Stimulated activated naive CD8-positive, alpha-beta T cell treated with anti-CD3 and anti-CD28 coated beads, Interleukin-15, Interleukin-2, amounts not matched to agents 100 ng/mL and 50 ng/mL, for 24 hours (primary cell): Measurements from ENCODE around the gene PPP1R15A.
A peak's percentile ranks its signal among the peaks of the same experiment; 100 is the strongest.
"Not testable (repeated sequence)": the region's sequence is repeated elsewhere in the genome, so short reads cannot be mapped to it uniquely, and the experiment has no call there.

Experiments
- H3K27ac Mint-ChIP-seq: one replicate; pipeline ENCODE4 v1.8.0; 2021; ENCODE audit warnings: mild to moderate bottlenecking, mixed read lengths
- H3K27me3 Mint-ChIP-seq: one replicate; pipeline ENCODE4 v1.8.0; 2021; ENCODE audit warnings: mixed read lengths
- H3K36me3 Mint-ChIP-seq: one replicate; pipeline ENCODE4 v1.8.0; 2021; ENCODE audit warnings: low read depth, mixed read lengths
- H3K4me1 Mint-ChIP-seq: one replicate; pipeline ENCODE4 v1.8.0; 2021; ENCODE audit warnings: low read depth, mixed read lengths
- H3K4me3 Mint-ChIP-seq: one replicate; pipeline ENCODE4 v1.8.0; 2021; ENCODE audit warnings: mild to moderate bottlenecking, mixed read lengths
- H3K9me3 Mint-ChIP-seq: one replicate; pipeline ENCODE4 v1.8.0; 2021; ENCODE audit warnings: mixed read lengths

Gene PPP1R15A

DNA sequence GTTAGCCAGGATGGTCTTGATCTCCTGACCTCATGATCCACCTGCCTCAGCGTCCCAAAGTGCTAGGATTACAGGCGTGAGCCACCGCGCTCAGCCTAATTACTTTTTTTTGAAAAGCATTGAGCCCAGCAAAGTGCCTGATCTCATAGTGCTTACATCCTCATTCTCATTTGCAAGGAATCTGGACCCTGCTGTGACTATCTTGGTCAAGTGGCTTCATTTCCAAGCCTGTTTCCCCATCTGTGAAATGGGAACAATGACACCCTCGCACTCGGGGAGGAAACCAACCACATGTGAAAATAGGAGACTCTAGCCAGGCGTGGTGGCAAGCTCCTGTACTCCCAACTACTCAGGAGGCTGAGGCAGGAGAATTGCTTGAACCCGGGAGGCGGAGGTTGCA lies 2.2 kb upstream of the PPP1R15A start:
- Mint-ChIP-seq H3K36me3 (peaks cover 28% of the 10 kb centered on the region), H3K27ac (no peak overlapping the region), H3K9me3 (no peaks in the 10 kb centered on the region), H3K4me1 (peaks cover 36% of the 10 kb centered on the region), H3K4me3 (no peak overlapping the region), H3K27me3 (no peaks in the 10 kb centered on the region)

DNA sequence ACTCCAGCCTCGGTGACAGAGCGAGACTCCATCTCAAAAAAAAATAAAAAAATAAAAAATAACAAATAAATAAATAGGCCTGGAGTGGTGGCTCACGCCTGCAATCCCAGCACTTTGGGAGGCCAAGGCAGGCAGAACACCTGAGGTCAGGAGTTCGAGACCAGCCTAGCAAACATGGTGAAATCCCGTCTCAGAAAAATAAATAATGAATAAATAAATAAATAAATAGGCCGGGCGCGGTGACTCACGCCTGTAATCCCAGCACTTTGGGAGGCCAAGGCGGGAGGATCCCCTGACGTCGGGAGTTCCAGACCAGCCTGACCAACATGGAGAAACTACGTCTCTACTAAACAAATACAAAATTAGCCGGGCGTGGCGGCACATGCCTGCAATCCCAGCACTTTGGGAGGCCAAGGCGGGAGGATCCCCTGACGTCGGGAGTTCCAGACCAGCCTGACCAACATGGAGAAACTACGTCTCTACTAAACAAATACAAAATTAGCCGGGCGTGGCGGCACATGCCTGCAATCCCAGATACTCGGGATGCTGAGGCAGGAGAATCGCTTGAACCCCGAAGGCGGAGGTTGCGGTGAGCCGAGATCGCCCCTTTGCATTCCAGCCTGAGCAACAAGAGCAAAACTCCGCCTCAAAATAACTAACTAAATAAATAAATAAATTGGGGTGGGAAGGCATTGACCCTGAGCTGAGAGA lies 595 bp upstream of the PPP1R15A start:
- Mint-ChIP-seq H3K27ac (peak overlapping the region; percentile 94), H3K36me3 (peaks cover 44% of the 10 kb centered on the region), H3K4me3 (peak overlapping the region; percentile 99), H3K4me1 (peaks cover 51% of the 10 kb centered on the region)
- H3K9me3 Mint-ChIP-seq, H3K27me3 Mint-ChIP-seq: not testable (repeated sequence)

DNA sequence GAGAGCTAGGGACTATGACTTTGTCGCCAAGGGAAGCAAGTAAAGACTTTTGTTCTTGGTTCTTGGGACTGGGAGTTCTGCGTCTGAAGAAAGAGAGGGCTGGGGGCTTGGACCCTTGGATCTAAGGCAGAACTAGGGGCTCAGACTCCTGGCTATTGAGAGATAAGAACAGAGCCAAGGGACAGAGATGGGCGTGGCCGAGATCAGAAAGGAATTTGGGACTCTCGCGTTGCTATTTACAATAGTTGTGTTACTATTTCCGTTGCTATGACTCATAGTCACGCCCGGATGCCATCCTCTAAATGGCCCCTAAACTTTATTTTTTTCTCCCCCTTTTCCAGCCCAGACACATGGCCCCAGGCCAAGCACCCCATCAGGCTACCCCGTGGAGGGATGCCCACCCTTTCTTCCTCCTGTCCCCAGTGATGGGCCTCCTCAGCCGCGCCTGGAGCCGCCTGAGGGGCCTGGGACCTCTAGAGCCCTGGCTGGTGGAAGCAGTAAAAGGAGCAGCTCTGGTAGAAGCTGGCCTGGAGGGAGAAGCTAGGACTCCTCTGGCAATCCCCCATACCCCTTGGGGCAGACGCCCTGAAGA lies 759 bp downstream of the PPP1R15A start:
- H3K27ac Mint-ChIP-seq = peak overlapping the region; percentile 94
- H3K27me3 Mint-ChIP-seq = no peaks in the 10 kb centered on the region
- H3K9me3 Mint-ChIP-seq = no peaks in the 10 kb centered on the region
- H3K4me3 Mint-ChIP-seq = peak overlapping the region; percentile 99
- H3K36me3 Mint-ChIP-seq = peaks cover 53% of the 10 kb centered on the region
- H3K4me1 Mint-ChIP-seq = peaks cover 59% of the 10 kb centered on the region

DNA sequence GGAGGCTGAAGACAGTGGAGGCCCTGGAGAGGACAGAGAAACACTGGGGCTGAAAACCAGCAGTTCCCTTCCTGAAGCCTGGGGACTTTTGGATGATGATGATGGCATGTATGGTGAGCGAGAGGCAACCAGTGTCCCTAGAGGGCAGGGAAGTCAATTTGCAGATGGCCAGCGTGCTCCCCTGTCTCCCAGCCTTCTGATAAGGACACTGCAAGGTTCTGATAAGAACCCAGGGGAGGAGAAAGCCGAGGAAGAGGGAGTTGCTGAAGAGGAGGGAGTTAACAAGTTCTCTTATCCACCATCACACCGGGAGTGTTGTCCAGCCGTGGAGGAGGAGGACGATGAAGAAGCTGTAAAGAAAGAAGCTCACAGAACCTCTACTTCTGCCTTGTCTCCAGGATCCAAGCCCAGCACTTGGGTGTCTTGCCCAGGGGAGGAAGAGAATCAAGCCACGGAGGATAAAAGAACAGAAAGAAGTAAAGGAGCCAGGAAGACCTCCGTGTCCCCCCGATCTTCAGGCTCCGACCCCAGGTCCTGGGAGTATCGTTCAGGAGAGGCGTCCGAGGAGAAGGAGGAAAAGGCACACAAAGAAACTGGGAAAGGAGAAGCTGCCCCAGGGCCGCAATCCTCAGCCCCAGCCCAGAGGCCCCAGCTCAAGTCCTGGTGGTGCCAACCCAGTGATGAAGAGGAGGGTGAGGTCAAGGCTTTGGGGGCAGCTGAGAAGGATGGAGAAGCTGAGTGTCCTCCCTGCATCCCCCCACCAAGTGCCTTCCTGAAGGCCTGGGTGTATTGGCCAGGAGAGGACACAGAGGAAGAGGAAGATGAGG lies 1.5 kb downstream of the PPP1R15A start:
- Mint-ChIP-seq H3K27me3 (no peaks in the 10 kb centered on the region), H3K4me1 (peaks cover 62% of the 10 kb centered on the region), H3K27ac (peak overlapping the region; percentile 94), H3K9me3 (no peaks in the 10 kb centered on the region), H3K4me3 (peak overlapping the region; percentile 99), H3K36me3 (peaks cover 60% of the 10 kb centered on the region)

DNA sequence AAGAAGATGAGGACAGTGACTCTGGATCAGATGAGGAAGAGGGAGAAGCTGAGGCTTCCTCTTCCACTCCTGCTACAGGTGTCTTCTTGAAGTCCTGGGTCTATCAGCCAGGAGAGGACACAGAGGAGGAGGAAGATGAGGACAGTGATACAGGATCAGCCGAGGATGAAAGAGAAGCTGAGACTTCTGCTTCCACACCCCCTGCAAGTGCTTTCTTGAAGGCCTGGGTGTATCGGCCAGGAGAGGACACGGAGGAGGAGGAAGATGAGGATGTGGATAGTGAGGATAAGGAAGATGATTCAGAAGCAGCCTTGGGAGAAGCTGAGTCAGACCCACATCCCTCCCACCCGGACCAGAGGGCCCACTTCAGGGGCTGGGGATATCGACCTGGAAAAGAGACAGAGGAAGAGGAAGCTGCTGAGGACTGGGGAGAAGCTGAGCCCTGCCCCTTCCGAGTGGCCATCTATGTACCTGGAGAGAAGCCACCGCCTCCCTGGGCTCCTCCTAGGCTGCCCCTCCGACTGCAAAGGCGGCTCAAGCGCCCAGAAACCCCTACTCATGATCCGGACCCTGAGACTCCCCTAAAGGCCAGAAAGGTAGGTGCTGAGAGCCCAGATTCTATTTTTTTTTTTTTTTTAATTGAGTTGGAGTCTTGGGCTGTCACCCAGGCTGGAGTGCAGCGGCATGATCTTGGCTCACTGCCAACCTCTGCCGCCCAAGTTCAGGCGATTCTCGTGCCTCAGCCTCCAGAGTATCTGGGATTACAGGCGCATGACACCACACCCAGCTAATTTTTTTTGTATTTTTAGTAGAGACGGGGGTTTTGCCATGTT lies 2.3 kb downstream of the PPP1R15A start:
- Mint-ChIP-seq H3K36me3 (peaks cover 62% of the 10 kb centered on the region), H3K27me3 (no peaks in the 10 kb centered on the region), H3K4me3 (peak overlapping the region; percentile 99), H3K4me1 (peaks cover 60% of the 10 kb centered on the region), H3K27ac (peak overlapping the region; percentile 94), H3K9me3 (no peaks in the 10 kb centered on the region)

DNA sequence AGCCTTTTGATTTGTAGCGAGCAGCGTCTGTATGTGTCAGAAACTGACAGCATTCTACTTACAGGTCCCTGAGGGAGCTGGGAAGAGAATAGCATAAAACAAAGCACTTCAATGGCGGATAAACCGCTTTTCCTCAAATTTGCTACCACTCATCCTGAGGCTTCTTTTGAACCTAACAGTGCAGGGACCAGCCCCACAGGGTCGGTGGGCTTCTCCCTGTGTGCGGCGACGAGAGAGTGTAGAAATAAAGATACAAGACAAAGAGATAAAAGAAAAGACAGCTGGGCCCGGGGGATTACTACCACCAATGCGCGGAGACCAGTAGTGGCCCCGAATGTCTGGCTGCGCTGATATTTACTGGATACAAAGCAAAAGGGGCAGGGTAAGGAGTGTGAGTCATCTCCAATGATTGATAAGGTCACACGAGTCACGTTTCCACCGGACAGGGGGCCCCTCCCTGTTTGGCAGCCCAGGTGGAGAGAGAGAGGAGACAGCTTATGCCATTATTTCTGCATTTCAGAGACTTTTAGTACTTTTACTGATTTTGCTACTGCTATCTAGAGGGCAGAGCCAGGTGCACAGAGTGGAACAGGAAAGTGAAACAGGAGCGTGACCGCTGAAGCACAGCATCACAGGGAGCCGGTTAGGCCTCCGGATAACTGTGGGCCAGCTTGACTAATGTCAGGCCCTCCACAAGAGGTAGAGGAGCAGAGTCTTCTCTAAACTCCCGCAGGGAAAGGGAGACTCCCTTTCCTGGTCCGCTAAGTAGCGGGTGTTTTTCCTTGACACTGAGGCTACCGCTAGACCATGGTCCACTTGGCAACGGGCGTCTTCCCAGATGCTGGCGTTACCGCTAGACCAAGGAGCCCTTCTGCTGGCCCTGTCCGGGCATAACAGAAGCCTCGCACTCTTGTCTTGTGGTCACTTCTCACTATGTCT lies 4.1 kb downstream of the PPP1R15A start:
- Mint-ChIP-seq H3K36me3 (peaks cover 62% of the 10 kb centered on the region), H3K4me3 (peak overlapping the region; percentile 99), H3K27ac (peak overlapping the region; percentile 94), H3K4me1 (peaks cover 60% of the 10 kb centered on the region)
- H3K9me3 Mint-ChIP-seq, H3K27me3 Mint-ChIP-seq: not testable (repeated sequence)

DNA sequence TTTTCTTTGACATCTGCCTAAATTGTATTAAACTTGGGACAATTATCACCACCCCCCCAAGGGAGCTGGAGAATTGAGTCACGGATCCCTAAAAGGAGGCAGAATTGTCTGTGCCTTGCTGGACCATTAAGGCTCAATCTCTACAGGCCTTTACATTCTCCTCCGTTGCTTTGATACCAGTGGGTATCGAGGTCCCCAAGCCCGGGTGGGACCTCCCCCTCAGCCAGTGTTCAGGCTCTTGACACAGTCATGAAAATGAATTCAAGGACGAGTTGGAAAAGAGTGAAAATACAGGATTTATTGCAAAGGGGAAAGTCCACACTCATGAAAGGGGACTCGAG lies 5.6 kb downstream of the PPP1R15A start:
- peaks cover 56% of the 10 kb centered on the region for H3K36me3 Mint-ChIP-seq
- H3K4me1 Mint-ChIP-seq = peaks cover 53% of the 10 kb centered on the region
- H3K27ac Mint-ChIP-seq = no peak overlapping the region
- no peaks in the 10 kb centered on the region for H3K27me3 Mint-ChIP-seq
- no peak overlapping the region for H3K4me3 Mint-ChIP-seq
- H3K9me3 Mint-ChIP-seq = no peaks in the 10 kb centered on the region

DNA sequence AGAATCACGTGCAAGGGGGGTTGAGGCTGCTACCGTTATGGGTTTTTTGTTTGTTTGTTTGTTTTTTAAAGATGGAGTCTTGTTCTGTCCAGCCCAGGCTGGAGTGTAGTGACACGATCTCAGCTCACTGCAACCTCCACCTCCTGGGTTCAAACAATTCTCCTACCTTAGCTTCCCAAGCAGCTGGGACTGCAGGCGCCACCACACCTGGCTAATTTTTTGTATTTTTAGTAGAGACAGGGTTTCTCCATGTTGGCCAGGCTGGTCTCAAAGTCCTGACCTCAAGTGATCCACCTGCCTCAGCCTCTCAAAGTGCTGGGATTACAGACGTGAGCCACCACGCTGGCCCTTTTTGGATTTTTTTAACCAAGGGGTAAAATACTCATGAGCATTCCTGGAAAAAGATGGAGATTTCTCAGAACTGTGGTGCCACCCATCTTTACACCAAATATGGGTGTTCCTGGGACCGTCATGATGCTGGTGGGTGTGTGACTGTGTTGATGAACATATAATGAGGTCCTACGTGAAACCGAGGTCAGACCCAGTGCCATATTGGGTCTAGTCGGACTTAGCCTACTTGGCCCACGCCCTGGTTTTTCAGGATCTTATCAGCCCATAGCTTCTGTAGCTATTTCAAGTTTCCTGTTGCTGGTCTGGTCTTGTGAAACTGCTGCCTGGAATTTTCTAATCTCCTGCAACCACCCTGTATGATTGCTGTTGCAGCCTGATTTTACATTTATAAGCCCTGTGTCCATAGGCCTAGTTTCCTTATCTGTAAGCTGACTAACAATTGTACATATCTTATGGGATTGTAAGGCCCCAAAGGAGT lies 6.2 kb downstream of the PPP1R15A start:
- no peaks in the 10 kb centered on the region for H3K9me3 Mint-ChIP-seq
- peaks cover 48% of the 10 kb centered on the region for H3K4me1 Mint-ChIP-seq
- H3K36me3 Mint-ChIP-seq = peaks cover 50% of the 10 kb centered on the region
- H3K27me3 Mint-ChIP-seq = no peaks in the 10 kb centered on the region
- no peak overlapping the region for H3K4me3 Mint-ChIP-seq
- H3K27ac Mint-ChIP-seq = peak overlapping the region; percentile 19

DNA sequence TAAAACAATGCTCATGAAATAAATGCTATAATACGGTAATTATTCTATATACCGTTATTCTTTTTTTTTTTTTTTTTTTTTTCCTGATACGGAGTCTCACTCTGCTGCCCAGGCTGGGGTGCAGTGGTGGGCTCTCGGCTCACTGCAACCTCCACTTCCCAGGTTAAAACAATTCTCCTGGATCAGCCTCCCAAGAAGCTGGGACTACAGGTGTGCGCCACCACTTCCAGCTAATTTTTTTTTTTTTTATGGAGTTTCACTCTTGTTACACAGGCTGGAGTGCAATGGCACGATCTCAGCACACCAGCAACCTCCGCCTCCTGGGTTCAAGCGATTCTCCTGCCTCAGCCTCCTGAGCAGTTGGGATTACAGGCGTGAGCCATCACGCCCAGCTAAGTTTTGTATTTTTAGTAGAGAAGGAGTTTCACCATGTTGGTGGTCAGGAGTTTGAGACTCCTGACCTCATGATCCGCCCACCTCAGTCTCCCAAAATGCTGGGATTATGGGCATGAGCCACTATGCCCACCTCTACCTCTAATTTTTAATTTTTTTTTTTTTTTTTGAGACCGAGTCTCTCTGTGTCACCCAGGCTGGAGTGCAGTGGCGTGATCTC lies 6.9 kb downstream of the PPP1R15A start:
- Mint-ChIP-seq H3K4me3 (no peak overlapping the region), H3K4me1 (peaks cover 41% of the 10 kb centered on the region), H3K9me3 (no peaks in the 10 kb centered on the region), H3K36me3 (peaks cover 43% of the 10 kb centered on the region), H3K27ac (no peak overlapping the region), H3K27me3 (no peaks in the 10 kb centered on the region)

DNA sequence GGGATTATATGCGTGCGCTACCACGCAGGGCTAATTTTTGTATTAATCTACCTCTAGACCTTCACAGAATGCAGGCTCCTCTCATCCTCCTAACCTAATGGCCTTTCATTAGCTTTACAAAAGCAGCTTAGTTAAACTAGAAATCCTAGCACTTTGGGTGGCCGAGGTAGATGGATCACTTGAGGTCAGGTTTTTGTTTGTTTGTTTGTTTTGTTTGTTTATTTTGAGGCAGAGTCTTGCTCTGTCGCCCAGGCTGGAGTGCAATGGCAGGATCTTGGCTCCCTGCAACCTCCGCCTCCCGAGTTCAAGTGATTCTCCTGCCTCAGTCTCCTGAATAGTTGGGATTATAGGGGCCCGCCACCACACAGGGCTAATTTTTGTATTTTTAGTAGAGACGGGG lies 7.5 kb downstream of the PPP1R15A start:
- Mint-ChIP-seq H3K36me3 (peaks cover 37% of the 10 kb centered on the region), H3K4me1 (peaks cover 35% of the 10 kb centered on the region)
- H3K4me3 Mint-ChIP-seq, H3K27ac Mint-ChIP-seq, H3K9me3 Mint-ChIP-seq, H3K27me3 Mint-ChIP-seq: not testable (repeated sequence)

DNA sequence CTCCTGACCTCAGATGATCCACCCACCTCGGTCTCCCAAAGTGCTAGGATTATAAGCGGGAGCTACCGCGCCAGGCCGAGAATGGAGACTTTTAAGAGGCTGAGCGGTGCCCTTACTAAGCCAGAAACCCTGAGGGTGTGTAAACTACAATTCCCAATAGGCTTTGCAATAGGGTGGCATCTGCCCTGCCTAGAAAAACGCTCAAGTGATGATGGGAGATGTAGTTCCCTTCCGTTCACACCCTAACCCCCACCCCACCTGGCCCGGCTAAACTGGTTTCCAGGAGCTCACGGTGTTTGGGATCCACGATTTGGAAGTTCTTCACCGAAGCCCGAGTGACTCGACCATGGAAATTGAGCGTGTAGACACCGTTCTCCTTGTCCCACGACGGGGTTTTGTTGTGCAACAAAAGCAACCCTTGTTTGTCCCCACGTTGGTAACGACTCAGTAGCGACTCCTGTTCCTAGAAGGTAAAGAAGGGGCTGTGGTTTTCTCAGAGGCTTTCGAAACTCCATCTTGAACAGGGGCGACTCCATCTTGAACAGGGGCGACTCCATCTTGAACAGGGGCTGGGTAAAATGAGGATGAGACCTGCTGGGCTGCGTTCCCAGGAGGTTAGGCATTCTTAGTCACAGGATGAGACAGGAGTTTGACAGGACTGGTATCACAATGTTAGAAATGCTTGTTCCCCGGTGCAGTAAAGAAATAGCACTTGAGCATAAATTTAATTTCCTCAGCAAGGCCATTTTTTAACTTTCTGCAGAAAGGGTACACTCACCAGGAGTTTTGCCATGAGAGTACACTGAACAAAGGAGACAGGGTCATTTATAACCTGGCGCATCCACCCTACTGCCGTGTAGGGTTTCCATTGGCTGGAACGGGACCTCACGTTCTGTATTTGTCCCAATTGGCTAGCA lies 9.8 kb downstream of the PPP1R15A start:
- H3K4me3 Mint-ChIP-seq = no peak overlapping the region
- peaks cover 16% of the 10 kb centered on the region for H3K4me1 Mint-ChIP-seq
- no peaks in the 10 kb centered on the region for H3K9me3 Mint-ChIP-seq
- H3K27me3 Mint-ChIP-seq = no peaks in the 10 kb centered on the region
- H3K36me3 Mint-ChIP-seq = peaks cover 18% of the 10 kb centered on the region
- H3K27ac Mint-ChIP-seq = no peak overlapping the region

DNA sequence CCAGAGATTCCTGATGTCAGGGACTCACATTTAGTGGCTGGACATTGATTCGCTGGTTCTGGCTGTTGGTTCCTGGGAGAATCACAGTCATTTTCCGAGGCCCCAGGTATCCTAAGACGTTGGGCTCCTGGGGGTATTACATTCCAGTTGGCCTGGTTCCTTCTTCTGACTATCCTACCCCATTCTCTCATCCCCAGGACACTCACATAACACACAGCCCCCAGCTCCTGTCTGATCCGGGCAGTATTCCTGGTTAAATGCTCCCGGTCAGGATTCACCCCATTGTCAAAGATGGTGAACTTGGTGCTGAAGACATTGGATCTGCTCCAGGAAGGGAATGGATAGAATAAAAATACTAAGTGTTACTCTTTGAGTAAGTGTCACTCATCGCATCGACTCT lies 11.5 kb downstream of the PPP1R15A start:
- no peak overlapping the region for H3K27ac Mint-ChIP-seq
- no peak overlapping the region for H3K4me3 Mint-ChIP-seq
- no peaks in the 10 kb centered on the region for H3K27me3 Mint-ChIP-seq

More for the DNA sequence above, 11.5 kb downstream of the PPP1R15A start:
- Mint-ChIP-seq H3K36me3 (peaks cover 2% of the 10 kb centered on the region), H3K4me1 (peaks cover under 1% of the 10 kb centered on the region), H3K9me3 (no peaks in the 10 kb centered on the region)
